PFSK-1 (cell line): Measurements from ENCODE around the gene SMPD2.

Source experiments
- POLR2AphosphoS5 ChIP-seq: IDR thresholded peaks from 2 replicates; pipeline ENCODE4 v1.6.1; 2012; ENCODE audit warnings: low read depth, mild to moderate bottlenecking, control low read depth, low read length, moderate library complexity
- TF ChIP-seq, protein P1 (sequence below), 2 experiments: IDR thresholded peaks; 2 replicates each; pipeline versions ENCODE4 v1.6.1 to v1.8.0; 2011 to 2012; ENCODE audit warnings: low read depth in 2 of 2, low read length in 2 of 2, control low read depth in 1 of 2, inconsistent platforms in 1 of 2, mild to moderate bottlenecking in 1 of 2, moderate library complexity in 1 of 2; ENCODE audit not compliant: insufficient read depth in 1 of 2

DNA sequence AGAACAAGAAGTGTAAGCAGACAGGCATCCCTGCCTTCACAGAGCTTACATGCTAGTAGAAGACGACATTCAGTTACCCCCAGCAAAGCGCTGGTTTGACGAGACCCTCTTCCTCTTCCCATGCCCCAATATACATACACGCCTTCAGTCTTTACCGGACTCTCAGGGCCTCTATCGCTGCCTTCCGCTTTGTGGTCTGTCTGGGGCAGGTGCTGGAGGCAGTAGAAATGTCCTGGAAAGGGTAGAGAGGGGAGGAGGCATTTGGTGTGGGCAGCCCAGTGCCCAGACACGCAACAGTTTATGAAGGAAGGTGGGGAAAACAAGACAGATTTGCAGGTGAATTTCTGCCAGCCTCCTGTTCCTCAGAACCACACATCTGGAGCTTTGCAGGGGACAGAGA is 6.0 kb downstream of the SMPD2 start:
- TF ChIP-seq, protein P1, sequence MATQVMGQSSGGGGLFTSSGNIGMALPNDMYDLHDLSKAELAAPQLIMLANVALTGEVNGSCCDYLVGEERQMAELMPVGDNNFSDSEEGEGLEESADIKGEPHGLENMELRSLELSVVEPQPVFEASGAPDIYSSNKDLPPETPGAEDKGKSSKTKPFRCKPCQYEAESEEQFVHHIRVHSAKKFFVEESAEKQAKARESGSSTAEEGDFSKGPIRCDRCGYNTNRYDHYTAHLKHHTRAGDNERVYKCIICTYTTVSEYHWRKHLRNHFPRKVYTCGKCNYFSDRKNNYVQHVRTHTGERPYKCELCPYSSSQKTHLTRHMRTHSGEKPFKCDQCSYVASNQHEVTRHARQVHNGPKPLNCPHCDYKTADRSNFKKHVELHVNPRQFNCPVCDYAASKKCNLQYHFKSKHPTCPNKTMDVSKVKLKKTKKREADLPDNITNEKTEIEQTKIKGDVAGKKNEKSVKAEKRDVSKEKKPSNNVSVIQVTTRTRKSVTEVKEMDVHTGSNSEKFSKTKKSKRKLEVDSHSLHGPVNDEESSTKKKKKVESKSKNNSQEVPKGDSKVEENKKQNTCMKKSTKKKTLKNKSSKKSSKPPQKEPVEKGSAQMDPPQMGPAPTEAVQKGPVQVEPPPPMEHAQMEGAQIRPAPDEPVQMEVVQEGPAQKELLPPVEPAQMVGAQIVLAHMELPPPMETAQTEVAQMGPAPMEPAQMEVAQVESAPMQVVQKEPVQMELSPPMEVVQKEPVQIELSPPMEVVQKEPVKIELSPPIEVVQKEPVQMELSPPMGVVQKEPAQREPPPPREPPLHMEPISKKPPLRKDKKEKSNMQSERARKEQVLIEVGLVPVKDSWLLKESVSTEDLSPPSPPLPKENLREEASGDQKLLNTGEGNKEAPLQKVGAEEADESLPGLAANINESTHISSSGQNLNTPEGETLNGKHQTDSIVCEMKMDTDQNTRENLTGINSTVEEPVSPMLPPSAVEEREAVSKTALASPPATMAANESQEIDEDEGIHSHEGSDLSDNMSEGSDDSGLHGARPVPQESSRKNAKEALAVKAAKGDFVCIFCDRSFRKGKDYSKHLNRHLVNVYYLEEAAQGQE (IDR thresholded peaks at IDR 0.05; ENCODE audit: insufficient read depth in 1 of 2, low read depth in 2 of 2, low read length in 2 of 2): no peak
- no peak for TF ChIP-seq POLR2AphosphoS5
